Kidney (tissue), 14 donors: ENCODE results near the gene MST1. TPM values are rescaled to one million over a fixed set of nuclear protein-coding genes. Genes with fewer than 3 reads are reported as not detected.

Experiments used
- DNase-seq, 5 donors: peaks; one replicate each; pipeline ENCODE4 v3.0.0-alpha.2; 2013 to 2020
- FAIRE-seq: peaks from 2 replicates; lab custom pipeline; 2012; peaks lifted over from hg19 to GRCh38; lab: Jason Lieb, UNC
- H3K27ac ChIP-seq, 2 donors: one replicate each; pipeline ENCODE4 v1.7.0; 2013; ENCODE audit warnings: low read depth in 2 of 2, low read length in 2 of 2, inconsistent platforms in 1 of 2
- H3K27me3 ChIP-seq: one replicate; pipeline ENCODE4 v1.7.1; 2013; ENCODE audit warnings: low read length, inconsistent platforms; ENCODE audit not compliant: control insufficient read depth, insufficient read depth
- H3K36me3 ChIP-seq, 3 donors: one replicate each; pipeline versions ENCODE4 v1.7.0 to v1.7.1; 2013; ENCODE audit warnings: low read length in 3 of 3, control low read depth in 1 of 3, inconsistent platforms in 1 of 3; ENCODE audit not compliant: insufficient read depth in 3 of 3, control insufficient read depth in 2 of 3
- H3K4me1 ChIP-seq, 3 donors: one replicate each; pipeline versions ENCODE4 v1.7.0 to v1.7.1; 2013; ENCODE audit warnings: low read length in 3 of 3, inconsistent platforms in 1 of 3, low read depth in 1 of 3; ENCODE audit not compliant: control insufficient read depth in 2 of 3, insufficient read depth in 2 of 3
- H3K4me3 ChIP-seq, 3 donors: one replicate each; pipeline versions ENCODE4 v1.7.0 to v1.8.1; 2013; ENCODE audit warnings: low read length in 3 of 3, control low read depth in 1 of 3, inconsistent platforms in 1 of 3
- H3K9ac ChIP-seq, 3 donors: one replicate each; pipeline versions ENCODE4 v1.7.0 to v1.7.1; 2013; ENCODE audit warnings: low read length in 3 of 3, control low read depth in 1 of 3, inconsistent platforms in 1 of 3
- H3K9me3 ChIP-seq, 3 donors: one replicate each; pipeline versions ENCODE4 v1.7.0 to v1.7.1; 2013; ENCODE audit warnings: low read length in 3 of 3, control low read depth in 1 of 3, inconsistent platforms in 1 of 3; ENCODE audit not compliant: control insufficient read depth in 2 of 3, insufficient read depth in 1 of 3
- intact Hi-C: fragments of 100-400 bp; cut with DNase I; formaldehyde crosslinking; loops from one replicate; pipeline ENCODE4 v1.11.1; 2022
- polyA plus RNA-seq: library from polyadenylated mRNA; stranded (reverse); fragments of 350-450 nt; fragmentation: Illumina TruSeq; extraction: RNeasy Lipid Tissue Mini Kit (QIAGEN cat#74804); gene quantifications from one replicate; pipeline ENCODE4 v1.2.3, GENCODE V29; 2014; ENCODE audit warnings: low read depth, low replicate concordance; ENCODE audit not compliant: insufficient read depth
- total RNA-seq: library from RNA; stranded (reverse); fragmentation: NEBNext Ultra II Directional; extraction: Animal tissue kit (Norgen Biotek cat#: 25700); gene quantifications from one replicate; pipeline ENCODE4 v1.2.1, GENCODE V29; 2021
- TF ChIP-seq, protein P1 (sequence below): IDR thresholded peaks from 3 replicates; pipeline ENCODE4 v1.5.1; 2012; ENCODE audit warnings: mild to moderate bottlenecking, moderate library complexity, borderline replicate concordance; ENCODE audit not compliant: insufficient read depth; ENCODE audit errors: extremely low read depth
- donor health status: control.
- donor health status: control.
- donor health status: control.
- donor health status: control.
- donor health status: control.
- donor health status: DM: yes; HTN: yes; CAD: no.
- donor health status: Normal renal cell carcinoma (clear cell type).

Gene MST1
- total and polyA plus RNA-seq, 2 donors from 2014 or later, result 77.3 to 152 TPM

DNA sequence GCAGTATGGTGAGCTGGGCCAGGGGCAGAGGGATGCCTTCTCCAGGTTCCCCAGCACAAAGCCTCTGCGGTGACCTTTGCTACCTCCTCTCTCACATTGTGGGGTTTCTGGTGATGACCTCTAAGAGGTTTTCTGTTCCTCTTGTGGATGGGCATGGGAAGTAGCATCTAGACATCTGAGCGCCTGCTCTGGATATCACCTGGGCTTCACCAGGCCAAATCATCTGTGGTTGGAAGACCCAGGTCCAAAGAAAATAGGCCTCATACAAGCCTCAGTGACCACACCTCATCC, 8.1 kb downstream of the MST1 start:
- peaks cover 0 to 38% (median 36%) of the 10 kb centered on the region in 3 donors for H3K4me1 ChIP-seq
- FAIRE-seq (no peak), DNase-seq (no peak)
- no peak overlapping the region for H3K4me3 ChIP-seq
- no peaks in the 10 kb centered on the region for H3K27me3 ChIP-seq
- TF ChIP-seq, protein P1, sequence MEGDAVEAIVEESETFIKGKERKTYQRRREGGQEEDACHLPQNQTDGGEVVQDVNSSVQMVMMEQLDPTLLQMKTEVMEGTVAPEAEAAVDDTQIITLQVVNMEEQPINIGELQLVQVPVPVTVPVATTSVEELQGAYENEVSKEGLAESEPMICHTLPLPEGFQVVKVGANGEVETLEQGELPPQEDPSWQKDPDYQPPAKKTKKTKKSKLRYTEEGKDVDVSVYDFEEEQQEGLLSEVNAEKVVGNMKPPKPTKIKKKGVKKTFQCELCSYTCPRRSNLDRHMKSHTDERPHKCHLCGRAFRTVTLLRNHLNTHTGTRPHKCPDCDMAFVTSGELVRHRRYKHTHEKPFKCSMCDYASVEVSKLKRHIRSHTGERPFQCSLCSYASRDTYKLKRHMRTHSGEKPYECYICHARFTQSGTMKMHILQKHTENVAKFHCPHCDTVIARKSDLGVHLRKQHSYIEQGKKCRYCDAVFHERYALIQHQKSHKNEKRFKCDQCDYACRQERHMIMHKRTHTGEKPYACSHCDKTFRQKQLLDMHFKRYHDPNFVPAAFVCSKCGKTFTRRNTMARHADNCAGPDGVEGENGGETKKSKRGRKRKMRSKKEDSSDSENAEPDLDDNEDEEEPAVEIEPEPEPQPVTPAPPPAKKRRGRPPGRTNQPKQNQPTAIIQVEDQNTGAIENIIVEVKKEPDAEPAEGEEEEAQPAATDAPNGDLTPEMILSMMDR, result no peak
- intact Hi-C loops, result no loop called here
- no peaks in the 10 kb centered on the region for H3K9me3 ChIP-seq
- peaks cover 3 to 73% (median 33%) of the 10 kb centered on the region in 3 donors for H3K36me3 ChIP-seq
- no peak overlapping the region for H3K9ac ChIP-seq
- H3K27ac ChIP-seq, result no peak overlapping the region

DNA sequence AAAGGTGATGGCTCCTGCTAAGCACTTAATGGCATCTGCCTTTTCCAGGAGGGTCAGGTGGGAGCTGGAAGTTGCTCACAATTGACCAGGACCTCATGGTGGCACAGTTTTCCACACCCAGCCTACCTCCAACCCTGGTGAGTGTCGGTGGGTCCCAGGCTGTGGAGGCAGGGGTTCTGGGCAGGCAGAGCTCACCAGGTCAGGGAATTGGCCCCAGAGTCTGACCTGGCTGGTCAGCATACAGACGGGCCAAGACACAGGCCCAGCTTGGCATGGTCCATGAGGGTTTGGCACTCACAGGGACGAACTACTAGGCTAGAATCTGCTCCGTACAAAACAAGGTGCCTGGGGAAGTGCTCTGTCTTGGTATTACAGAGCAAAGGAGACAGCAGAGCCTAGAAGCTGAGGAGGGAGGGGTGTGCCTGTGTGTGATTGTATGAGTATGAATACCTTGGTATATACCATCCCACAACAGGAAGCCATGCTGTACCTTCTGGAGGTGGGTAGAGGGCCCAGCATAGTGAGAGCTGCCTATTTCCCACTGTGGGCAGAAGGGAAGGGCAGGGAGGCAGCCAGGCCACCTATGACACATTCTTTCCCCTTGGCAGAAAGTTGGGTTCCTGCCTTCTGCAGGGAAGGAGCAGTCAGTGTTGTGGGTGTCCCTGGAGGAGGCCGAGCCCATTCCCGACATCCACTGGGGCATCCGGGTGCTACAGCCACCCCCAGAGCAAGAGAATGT, 8.6 kb downstream of the MST1 start:
- Histone ChIP-seq H3K9ac (no peak overlapping the region), H3K4me3 (no peak overlapping the region), H3K9me3 (no peaks in the 10 kb centered on the region), H3K27me3 (no peaks in the 10 kb centered on the region), H3K4me1 (peaks cover 0 to 39% (median 36%) of the 10 kb centered on the region in 3 donors), H3K27ac (no peak overlapping the region), H3K36me3 (peaks cover 4 to 76% (median 33%) of the 10 kb centered on the region in 3 donors)
- TF ChIP-seq, protein P1, result no peak
- DNase-seq (no peak), FAIRE-seq (no peak)
- intact Hi-C loops, result no loop called here

DNA sequence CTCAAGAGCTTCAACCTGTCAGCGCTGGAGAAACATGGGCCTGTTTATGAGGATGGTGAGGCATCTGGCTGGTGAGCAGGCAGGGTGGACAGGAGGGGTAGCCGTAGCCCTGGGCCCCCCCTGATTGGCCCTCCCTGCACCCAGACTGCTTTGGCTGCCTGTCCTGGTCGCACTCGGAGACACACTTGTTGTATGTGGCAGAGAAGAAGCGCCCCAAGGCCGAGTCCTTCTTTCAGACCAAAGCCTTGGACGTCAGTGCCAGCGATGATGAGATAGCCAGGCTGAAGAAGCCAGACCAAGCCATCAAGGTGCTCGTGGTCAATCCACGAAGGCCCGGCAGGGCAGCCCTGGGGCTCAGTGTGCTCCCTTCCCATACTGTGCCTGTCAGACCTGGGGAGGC, 13.4 kb downstream of the MST1 start:
- FAIRE-seq (no peak), DNase-seq (peak in 1 of 5 donors; percentile 64)
- H3K36me3 ChIP-seq, result peaks cover 4 to 50% (median 22%) of the 10 kb centered on the region in 3 donors
- H3K4me3 ChIP-seq, result no peak overlapping the region
- no peaks in the 10 kb centered on the region for H3K9me3 ChIP-seq
- no peak overlapping the region for H3K27ac ChIP-seq
- H3K27me3 ChIP-seq, result no peaks in the 10 kb centered on the region
- no peak overlapping the region for H3K9ac ChIP-seq
- peaks cover 2 to 35% (median 27%) of the 10 kb centered on the region in 3 donors for H3K4me1 ChIP-seq
- intact Hi-C loops, result no loop called here
- TF ChIP-seq, protein P1, result no peak
